HepG2 (cell line): ENCODE measurements around the gene ARL8A.

Experiments
- BRD4 ChIP-seq: sonication (generic); formaldehyde crosslinking; IDR thresholded peaks from 2 replicates; pipeline ENCODE4 v1.4.0; 2020; ENCODE audit warnings: missing genetic modification reagents
- CHD2 ChIP-seq: IDR thresholded peaks from 2 replicates; pipeline ENCODE4 v1.6.1; 2011; ENCODE audit warnings: low read depth, low read length, improper control_type of control experiment
- CHD4 ChIP-seq: fragments of 200-600 bp; sonication (generic); IDR thresholded peaks from 2 replicates; pipeline ENCODE4 v1.7.0; 2017; ENCODE audit warnings: mild to moderate bottlenecking, low read length, borderline replicate concordance
- DNMT1 ChIP-seq: sonication (generic); formaldehyde crosslinking; IDR thresholded peaks from 2 replicates; pipeline ENCODE4 v1.5.1; 2020; ENCODE audit warnings: mild to moderate bottlenecking, missing genetic modification reagents
- KDM5B ChIP-seq: sonication (generic); formaldehyde crosslinking; IDR thresholded peaks from 2 replicates; pipeline ENCODE4 v1.4.0; 2020; ENCODE audit warnings: missing genetic modification reagents, mild to moderate bottlenecking, borderline replicate concordance
- MYNN ChIP-seq: sonication (generic); formaldehyde crosslinking; IDR thresholded peaks from 2 replicates; pipeline ENCODE4 v1.4.0; 2020; ENCODE audit warnings: mild to moderate bottlenecking, low read depth, missing genetic modification reagents
- SRSF1 ChIP-seq: fragments of 200-400 bp; formaldehyde crosslinking; optimal IDR thresholded peaks from 2 replicates; pipeline ENCODE3; 2017; ENCODE audit warnings: mild to moderate bottlenecking, low read depth, low read length, moderate library complexity
- ZFP36 ChIP-seq: fragments of 150-350 bp; IDR thresholded peaks from 2 replicates; pipeline ENCODE4 v1.6.1; 2018; ENCODE audit warnings: borderline replicate concordance, low read length, low read depth; ENCODE audit not compliant: partially characterized antibody
- ZNF331 ChIP-seq: sonication (generic); formaldehyde crosslinking; IDR thresholded peaks from 2 replicates; pipeline ENCODE4 v1.4.0; 2020; ENCODE audit warnings: missing genetic modification reagents
- ZNF660 ChIP-seq: sonication (generic); formaldehyde crosslinking; IDR thresholded peaks from 2 replicates; pipeline ENCODE4 v1.5.1; 2020; ENCODE audit warnings: mild to moderate bottlenecking, low read depth, missing genetic modification reagents, borderline replicate concordance
- TF ChIP-seq, protein P1 (sequence below): sonication (generic); formaldehyde crosslinking; IDR thresholded peaks from 2 replicates; pipeline ENCODE4 v1.4.0; 2020; ENCODE audit warnings: missing genetic modification reagents, borderline replicate concordance
- TF ChIP-seq, protein P2 (sequence below): sonication (generic); formaldehyde crosslinking; IDR thresholded peaks from 2 replicates; pipeline ENCODE4 v1.4.0; 2020; ENCODE audit warnings: mild to moderate bottlenecking, missing genetic modification reagents

DNA sequence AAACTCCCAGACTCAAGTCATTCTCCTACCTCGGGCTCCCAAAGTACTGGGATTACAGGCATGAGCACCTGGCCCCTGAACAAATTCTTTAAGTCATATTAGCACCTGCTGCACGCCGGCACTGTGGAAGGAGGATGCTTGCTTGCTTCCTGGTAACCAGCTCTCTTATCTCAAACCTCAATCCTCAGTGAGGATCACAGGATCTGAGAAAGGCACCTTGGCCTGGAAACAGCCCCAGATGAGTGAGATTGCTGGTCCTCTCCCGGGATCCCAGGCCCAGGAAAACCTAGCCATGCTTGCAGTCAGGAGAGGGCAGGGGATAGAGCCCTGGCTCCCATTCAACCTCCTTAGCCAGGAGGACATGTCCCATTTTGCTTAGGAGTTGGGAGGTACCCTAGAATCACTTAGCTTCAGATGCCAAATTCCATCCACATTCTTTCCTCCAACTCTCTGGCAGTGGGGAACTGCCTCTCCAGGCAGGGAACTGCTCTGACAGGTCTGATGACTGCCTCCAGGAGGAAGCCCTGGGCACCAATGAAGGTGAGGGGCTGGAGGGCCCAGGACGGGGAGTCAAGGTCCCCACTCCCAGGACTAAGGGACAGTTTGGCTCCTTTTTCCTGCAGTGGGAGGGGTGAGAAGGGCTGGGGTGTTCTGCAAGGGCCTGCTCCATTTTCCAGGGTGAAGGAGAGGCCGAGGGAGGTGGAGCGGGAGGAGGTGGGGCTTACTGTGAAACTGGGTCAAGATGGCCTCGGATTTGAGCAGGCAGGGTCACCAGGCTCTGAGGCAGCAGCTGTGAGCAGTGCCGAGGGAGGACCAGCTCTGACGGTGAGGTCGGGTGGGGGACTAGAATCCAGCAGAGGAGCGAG lies 12.3 kb downstream of the ARL8A start:
- TF ChIP-seq ZNF660 (CRISPR knock-in tag) (no peak), CHD2 (no peak), SRSF1 (no peak), DNMT1 (CRISPR knock-in tag) (no peak), ZNF331 (CRISPR knock-in tag) (no peak), MYNN (no peak), BRD4 (CRISPR knock-in tag) (no peak), CHD4 (no peak), ZFP36 (no peak), KDM5B (CRISPR knock-in tag) (no peak)
- TF ChIP-seq, protein P1, sequence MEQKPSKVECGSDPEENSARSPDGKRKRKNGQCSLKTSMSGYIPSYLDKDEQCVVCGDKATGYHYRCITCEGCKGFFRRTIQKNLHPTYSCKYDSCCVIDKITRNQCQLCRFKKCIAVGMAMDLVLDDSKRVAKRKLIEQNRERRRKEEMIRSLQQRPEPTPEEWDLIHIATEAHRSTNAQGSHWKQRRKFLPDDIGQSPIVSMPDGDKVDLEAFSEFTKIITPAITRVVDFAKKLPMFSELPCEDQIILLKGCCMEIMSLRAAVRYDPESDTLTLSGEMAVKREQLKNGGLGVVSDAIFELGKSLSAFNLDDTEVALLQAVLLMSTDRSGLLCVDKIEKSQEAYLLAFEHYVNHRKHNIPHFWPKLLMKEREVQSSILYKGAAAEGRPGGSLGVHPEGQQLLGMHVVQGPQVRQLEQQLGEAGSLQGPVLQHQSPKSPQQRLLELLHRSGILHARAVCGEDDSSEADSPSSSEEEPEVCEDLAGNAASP (CRISPR knock-in tag): no peak
- TF ChIP-seq, protein P2, sequence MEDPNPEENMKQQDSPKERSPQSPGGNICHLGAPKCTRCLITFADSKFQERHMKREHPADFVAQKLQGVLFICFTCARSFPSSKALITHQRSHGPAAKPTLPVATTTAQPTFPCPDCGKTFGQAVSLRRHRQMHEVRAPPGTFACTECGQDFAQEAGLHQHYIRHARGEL (CRISPR knock-in tag): no peak
